PC-3 (cell line): ENCODE measurements around the gene USH1C.

Experiments used
- EZH2 ChIP-seq: fragments of 300-600 bp; sonication (generic); IDR thresholded peaks from one replicate; pipeline ENCODE4 v1.6.1; 2017; ENCODE audit warnings: antibody characterized with exemption, mild to moderate bottlenecking, low read length; ENCODE audit not compliant: unreplicated experiment
- TF ChIP-seq, protein P1 (sequence below): fragments of 300-600 bp; sonication (generic); conservative IDR thresholded peaks from 2 replicates; pipeline ENCODE4 v1.5.1; 2017; ENCODE audit warnings: antibody characterized with exemption, low read depth, mild to moderate bottlenecking, low read length

DNA sequence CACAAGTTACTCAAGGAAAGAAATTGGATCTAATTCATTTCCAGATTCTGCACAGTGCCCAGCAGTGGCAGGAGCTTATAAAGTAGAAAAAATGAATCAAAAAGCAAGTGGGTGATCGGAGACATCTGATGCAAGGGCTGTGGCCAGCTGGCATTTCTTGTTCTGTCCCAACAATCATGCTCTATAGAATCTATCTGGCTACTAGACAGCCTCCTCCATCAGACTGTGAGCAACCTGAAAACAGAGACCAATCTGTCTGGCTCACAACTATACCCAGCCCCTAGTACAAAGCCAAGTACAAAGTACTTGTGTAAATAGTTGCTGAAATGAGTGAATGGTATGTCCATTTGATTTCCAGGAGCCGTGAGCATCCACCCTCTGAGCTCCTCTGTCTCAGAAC, 11.4 kb downstream of the USH1C start:
- TF ChIP-seq, protein P1, sequence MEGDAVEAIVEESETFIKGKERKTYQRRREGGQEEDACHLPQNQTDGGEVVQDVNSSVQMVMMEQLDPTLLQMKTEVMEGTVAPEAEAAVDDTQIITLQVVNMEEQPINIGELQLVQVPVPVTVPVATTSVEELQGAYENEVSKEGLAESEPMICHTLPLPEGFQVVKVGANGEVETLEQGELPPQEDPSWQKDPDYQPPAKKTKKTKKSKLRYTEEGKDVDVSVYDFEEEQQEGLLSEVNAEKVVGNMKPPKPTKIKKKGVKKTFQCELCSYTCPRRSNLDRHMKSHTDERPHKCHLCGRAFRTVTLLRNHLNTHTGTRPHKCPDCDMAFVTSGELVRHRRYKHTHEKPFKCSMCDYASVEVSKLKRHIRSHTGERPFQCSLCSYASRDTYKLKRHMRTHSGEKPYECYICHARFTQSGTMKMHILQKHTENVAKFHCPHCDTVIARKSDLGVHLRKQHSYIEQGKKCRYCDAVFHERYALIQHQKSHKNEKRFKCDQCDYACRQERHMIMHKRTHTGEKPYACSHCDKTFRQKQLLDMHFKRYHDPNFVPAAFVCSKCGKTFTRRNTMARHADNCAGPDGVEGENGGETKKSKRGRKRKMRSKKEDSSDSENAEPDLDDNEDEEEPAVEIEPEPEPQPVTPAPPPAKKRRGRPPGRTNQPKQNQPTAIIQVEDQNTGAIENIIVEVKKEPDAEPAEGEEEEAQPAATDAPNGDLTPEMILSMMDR, result no peak
- no peak for TF ChIP-seq EZH2
